ENCODE results near the gene MPC1.
"Not testable (repeated sequence)": the region's sequence is repeated elsewhere in the genome, so short reads cannot be mapped to it uniquely, and the experiment has no call there.

MPC1 gene

GRCh38 chr6:166392755-166393534 is 10.2 kb upstream of the MPC1 start:
- not testable (repeated sequence) for H3K79me2 ChIP-seq (ENCODE audit: control insufficient read depth, insufficient read depth, low read length, unreplicated experiment); H3K36me3 ChIP-seq (ENCODE audit: insufficient read depth, low read length); H2AFZ ChIP-seq (ENCODE audit: low read length, unreplicated experiment); H3K27ac ChIP-seq (ENCODE audit: low read depth, low read length); H3K4me1 ChIP-seq (ENCODE audit: control insufficient read depth, insufficient read depth, low read length, unreplicated experiment); H3K4me3 ChIP-seq (ENCODE audit: low read depth, low read length)
- H3K27me3 ChIP-seq (ENCODE audit: insufficient read depth, low read length), result peaks cover 37% of the 10 kb centered on the region

- Histone ChIP-seq H3K4me3 (ENCODE audit: low read depth, low read length) (no peak overlapping the region), H3K27ac (ENCODE audit: low read depth, low read length) (no peak overlapping the region), H3K4me1 (ENCODE audit: control insufficient read depth, insufficient read depth, low read length, unreplicated experiment) (no peaks in the 10 kb centered on the region), H2AFZ (ENCODE audit: low read length, unreplicated experiment) (no peak overlapping the region), H3K36me3 (ENCODE audit: insufficient read depth, low read length) (no peaks in the 10 kb centered on the region), H3K27me3 (ENCODE audit: insufficient read depth, low read length) (peaks cover 16% of the 10 kb centered on the region), H3K79me2 (ENCODE audit: control insufficient read depth, insufficient read depth, low read length, unreplicated experiment) (no peaks in the 10 kb centered on the region)
Observed at GRCh38 chr6:166389119-166389518, 6.4 kb upstream of the MPC1 start.

- Histone ChIP-seq H3K27me3 (ENCODE audit: insufficient read depth, low read length) (peaks cover 12% of the 10 kb centered on the region), H3K4me3 (ENCODE audit: low read depth, low read length) (no peak overlapping the region), H3K4me1 (ENCODE audit: control insufficient read depth, insufficient read depth, low read length, unreplicated experiment) (no peaks in the 10 kb centered on the region), H3K79me2 (ENCODE audit: control insufficient read depth, insufficient read depth, low read length, unreplicated experiment) (no peaks in the 10 kb centered on the region), H2AFZ (ENCODE audit: low read length, unreplicated experiment) (no peak overlapping the region), H3K27ac (ENCODE audit: low read depth, low read length) (no peak overlapping the region), H3K36me3 (ENCODE audit: insufficient read depth, low read length) (no peaks in the 10 kb centered on the region)
Observed at GRCh38 chr6:166388290-166389004, 5.7 kb upstream of the MPC1 start.

DNA sequence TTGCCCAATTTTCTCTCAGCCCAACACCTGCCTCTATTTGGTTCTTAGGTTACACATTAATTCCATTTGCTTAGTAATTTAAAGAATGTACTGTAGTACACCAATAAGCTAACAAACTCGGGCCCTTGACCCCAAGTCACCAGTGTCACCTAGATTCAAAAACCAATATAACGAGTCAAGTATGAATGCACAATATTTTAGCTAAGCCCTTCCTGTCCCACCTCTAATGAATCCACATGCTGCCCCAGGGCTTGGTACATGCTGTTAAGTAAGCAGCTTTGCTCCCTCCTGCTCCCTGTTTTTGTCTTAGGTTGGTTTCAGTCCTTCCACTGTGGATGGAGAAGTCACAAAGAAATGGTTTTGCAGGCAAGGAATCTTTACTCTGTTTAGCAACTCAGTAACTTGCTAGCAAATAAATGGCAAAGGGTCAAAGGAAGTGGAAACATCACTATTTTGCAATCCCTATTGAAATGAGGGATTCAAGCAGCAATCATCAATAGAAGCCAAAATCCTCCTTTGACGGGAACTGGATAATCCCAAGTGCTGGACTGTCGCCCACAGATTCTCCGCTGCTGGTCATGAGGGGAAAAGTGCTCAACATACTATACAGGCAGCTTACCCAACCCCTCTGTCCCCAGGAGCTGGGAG is 5.0 kb upstream of the MPC1 start:
- H3K36me3 ChIP-seq (ENCODE audit: insufficient read depth, low read length), result no peaks in the 10 kb centered on the region
- no peak overlapping the region for H2AFZ ChIP-seq (ENCODE audit: low read length, unreplicated experiment)
- peaks cover 12% of the 10 kb centered on the region for H3K27me3 ChIP-seq (ENCODE audit: insufficient read depth, low read length)
- H3K4me3 ChIP-seq (ENCODE audit: low read depth, low read length), result no peak overlapping the region
- no peaks in the 10 kb centered on the region for H3K79me2 ChIP-seq (ENCODE audit: control insufficient read depth, insufficient read depth, low read length, unreplicated experiment)
- no peak overlapping the region for H3K27ac ChIP-seq (ENCODE audit: low read depth, low read length)
- H3K4me1 ChIP-seq (ENCODE audit: control insufficient read depth, insufficient read depth, low read length, unreplicated experiment), result no peaks in the 10 kb centered on the region

GRCh38 chr6:166387098-166387497 is 4.4 kb upstream of the MPC1 start:
- not testable (repeated sequence) for H3K4me3 ChIP-seq (ENCODE audit: low read depth, low read length); H3K27ac ChIP-seq (ENCODE audit: low read depth, low read length); H2AFZ ChIP-seq (ENCODE audit: low read length, unreplicated experiment); H3K79me2 ChIP-seq (ENCODE audit: control insufficient read depth, insufficient read depth, low read length, unreplicated experiment); H3K4me1 ChIP-seq (ENCODE audit: control insufficient read depth, insufficient read depth, low read length, unreplicated experiment); H3K36me3 ChIP-seq (ENCODE audit: insufficient read depth, low read length)
- peaks cover 12% of the 10 kb centered on the region for H3K27me3 ChIP-seq (ENCODE audit: insufficient read depth, low read length)

GRCh38 chr6:166386111-166386510 is 3.4 kb upstream of the MPC1 start:
- no peaks in the 10 kb centered on the region for H3K36me3 ChIP-seq (ENCODE audit: insufficient read depth, low read length)
- peaks cover 8% of the 10 kb centered on the region; the same call in 1 of the 2 replicates for H3K27me3 ChIP-seq (ENCODE audit: insufficient read depth, low read length)
- no peak overlapping the region for H3K27ac ChIP-seq (ENCODE audit: low read depth, low read length)
- no peaks in the 10 kb centered on the region for H3K4me1 ChIP-seq (ENCODE audit: control insufficient read depth, insufficient read depth, low read length, unreplicated experiment)
- H2AFZ ChIP-seq (ENCODE audit: low read length, unreplicated experiment), result no peak overlapping the region
- no peaks in the 10 kb centered on the region for H3K79me2 ChIP-seq (ENCODE audit: control insufficient read depth, insufficient read depth, low read length, unreplicated experiment)
- H3K4me3 ChIP-seq (ENCODE audit: low read depth, low read length), result no peak overlapping the region

- not testable (repeated sequence) for H3K27me3 ChIP-seq (ENCODE audit: insufficient read depth, low read length); H3K4me1 ChIP-seq (ENCODE audit: control insufficient read depth, insufficient read depth, low read length, unreplicated experiment); H3K79me2 ChIP-seq (ENCODE audit: control insufficient read depth, insufficient read depth, low read length, unreplicated experiment); H3K36me3 ChIP-seq (ENCODE audit: insufficient read depth, low read length)
- Histone ChIP-seq H3K4me3 (ENCODE audit: low read depth, low read length) (peak overlapping the region; percentile 98), H2AFZ (ENCODE audit: low read length, unreplicated experiment) (peak overlapping the region; percentile 88), H3K27ac (ENCODE audit: low read depth, low read length) (peak overlapping the region; percentile 56)
Observed at GRCh38 chr6:166383802-166384363, 1.1 kb upstream of the MPC1 start.

DNA sequence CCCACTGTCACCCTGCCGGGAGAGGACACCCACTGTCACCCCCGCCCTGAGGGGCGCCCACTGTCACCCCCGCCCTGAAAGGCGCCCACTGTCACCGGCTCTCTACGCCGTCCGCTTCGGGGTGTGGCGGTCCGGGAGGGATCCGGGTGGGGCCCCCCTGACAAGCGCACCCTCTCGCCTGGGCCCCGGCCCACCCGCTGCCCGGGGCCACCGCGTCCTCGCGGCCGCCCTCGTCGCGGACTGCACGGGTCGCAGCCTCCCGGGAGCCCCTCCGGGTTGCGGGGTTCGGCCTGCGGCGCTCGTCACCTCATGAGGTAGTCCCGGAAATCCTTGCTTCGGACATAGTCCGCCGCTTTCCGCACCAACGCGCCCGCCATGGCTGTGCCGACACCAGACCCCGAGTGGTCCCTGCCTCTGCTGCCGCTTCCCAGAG is 224 bp downstream of the MPC1 start:
- Histone ChIP-seq H3K27me3 (ENCODE audit: insufficient read depth, low read length) (no peaks in the 10 kb centered on the region), H3K79me2 (ENCODE audit: control insufficient read depth, insufficient read depth, low read length, unreplicated experiment) (no peaks in the 10 kb centered on the region), H2AFZ (ENCODE audit: low read length, unreplicated experiment) (peak overlapping the region; percentile 54), H3K36me3 (ENCODE audit: insufficient read depth, low read length) (no peaks in the 10 kb centered on the region), H3K4me3 (ENCODE audit: low read depth, low read length) (peak overlapping the region; percentile 98), H3K27ac (ENCODE audit: low read depth, low read length) (no peak overlapping the region), H3K4me1 (ENCODE audit: control insufficient read depth, insufficient read depth, low read length, unreplicated experiment) (no peaks in the 10 kb centered on the region)

GRCh38 chr6:166381733-166382499 is 824 bp downstream of the MPC1 start:
- Histone ChIP-seq H3K4me1 (ENCODE audit: control insufficient read depth, insufficient read depth, low read length, unreplicated experiment) (no peaks in the 10 kb centered on the region), H3K27me3 (ENCODE audit: insufficient read depth, low read length) (no peaks in the 10 kb centered on the region), H3K27ac (ENCODE audit: low read depth, low read length) (no peak overlapping the region), H2AFZ (ENCODE audit: low read length, unreplicated experiment) (peak overlapping the region; percentile 35), H3K4me3 (ENCODE audit: low read depth, low read length) (peak overlapping the region; percentile 98), H3K79me2 (ENCODE audit: control insufficient read depth, insufficient read depth, low read length, unreplicated experiment) (no peaks in the 10 kb centered on the region), H3K36me3 (ENCODE audit: insufficient read depth, low read length) (no peaks in the 10 kb centered on the region)

DNA sequence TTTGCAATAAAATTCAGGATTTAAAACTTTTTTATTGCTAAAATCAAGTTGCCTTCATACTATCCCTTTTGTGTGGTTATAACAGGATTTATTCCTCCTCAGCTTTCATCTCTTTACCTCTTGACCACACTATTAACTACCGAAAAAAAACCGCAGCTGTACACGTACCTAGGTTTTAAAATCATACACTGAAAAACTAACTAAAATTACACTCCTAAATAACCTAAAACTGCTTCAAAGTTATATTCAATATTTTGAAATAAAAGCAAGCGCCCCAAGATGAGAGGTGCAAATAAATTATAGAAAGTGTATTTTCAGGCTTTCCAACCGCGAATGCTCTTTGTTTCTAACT is 1.4 kb downstream of the MPC1 start:
- Histone ChIP-seq H3K4me1 (ENCODE audit: control insufficient read depth, insufficient read depth, low read length, unreplicated experiment) (no peaks in the 10 kb centered on the region), H3K27me3 (ENCODE audit: insufficient read depth, low read length) (no peaks in the 10 kb centered on the region), H3K27ac (ENCODE audit: low read depth, low read length) (no peak overlapping the region), H2AFZ (ENCODE audit: low read length, unreplicated experiment) (peak overlapping the region; percentile 35), H3K36me3 (ENCODE audit: insufficient read depth, low read length) (no peaks in the 10 kb centered on the region), H3K4me3 (ENCODE audit: low read depth, low read length) (peak overlapping the region; percentile 98), H3K79me2 (ENCODE audit: control insufficient read depth, insufficient read depth, low read length, unreplicated experiment) (no peaks in the 10 kb centered on the region)

Data from ACC112 (cell line).